Central memory CD4-positive, alpha-beta T cell (primary cell): ENCODE measurements around the gene EXOC6B.
"Not testable (repeated sequence)": the region's sequence is repeated elsewhere in the genome, so short reads cannot be mapped to it uniquely, and the experiment has no call there.

ENCODE experiments used
- DNase-seq: peaks from one replicate; pipeline ENCODE4 v3.0.0; 2022

EXOC6B gene

GRCh38 chr2:72583836-72584235 is 242.0 kb downstream of the EXOC6B start:
- not testable (repeated sequence) for DNase-seq

GRCh38 chr2:72583376-72583775 is 242.5 kb downstream of the EXOC6B start:
- no peak for DNase-seq

- DNase-seq, result no peak
Measured at GRCh38 chr2:72581560-72582181, 244.2 kb downstream of the EXOC6B start.

DNA sequence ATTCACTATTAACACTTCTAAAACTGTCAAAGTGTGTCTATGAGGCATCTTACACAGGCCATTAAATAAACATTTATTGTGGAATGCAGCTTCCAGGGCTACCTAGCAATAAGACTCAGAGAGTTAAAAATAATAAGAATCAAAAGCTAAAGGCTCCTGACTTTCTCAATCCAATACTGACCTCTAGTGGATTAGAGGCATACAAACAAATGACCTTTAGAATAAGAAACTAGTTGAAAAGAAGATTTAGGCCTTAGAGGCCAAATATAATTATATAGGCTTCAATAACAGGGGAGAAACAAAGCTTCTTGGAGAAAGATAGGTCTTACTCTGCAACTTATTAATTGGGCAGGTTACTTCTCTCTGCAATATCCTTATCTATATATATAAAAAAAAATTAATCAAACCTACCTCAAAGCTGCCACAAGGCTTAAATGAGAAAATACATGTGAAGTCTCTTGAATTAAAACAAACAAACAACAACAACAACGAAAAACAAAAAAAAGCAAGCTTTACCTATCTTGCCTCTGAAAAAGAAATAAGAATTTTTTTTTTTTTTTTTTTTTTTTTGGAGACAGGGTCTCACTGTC is 246.1 kb downstream of the EXOC6B start:
- DNase-seq, result peak; percentile 5

DNA sequence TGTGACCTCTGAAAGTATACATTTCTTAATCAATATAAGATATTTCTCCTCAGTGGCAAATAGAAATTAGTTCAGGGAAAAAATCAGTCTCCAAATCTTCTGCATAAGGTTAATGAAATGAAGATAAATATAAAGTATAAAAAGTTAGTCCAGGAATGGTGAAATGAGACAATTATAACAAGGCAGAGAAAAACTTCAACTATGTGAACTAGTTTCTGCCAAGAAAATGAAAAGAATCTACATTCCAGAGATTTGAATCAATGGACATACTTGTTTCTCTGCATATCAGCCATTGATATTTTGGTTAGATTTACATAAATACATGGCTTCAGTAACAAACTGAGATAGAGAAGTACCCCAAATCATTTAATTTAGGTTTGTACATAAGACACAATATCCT is 249.0 kb downstream of the EXOC6B start:
- DNase-seq, result no peak

- no peak for DNase-seq
Measured at GRCh38 chr2:72576459-72576858, 249.4 kb downstream of the EXOC6B start.

GRCh38 chr2:72574886-72575285 is 250.9 kb downstream of the EXOC6B start:
- DNase-seq, result no peak

DNA sequence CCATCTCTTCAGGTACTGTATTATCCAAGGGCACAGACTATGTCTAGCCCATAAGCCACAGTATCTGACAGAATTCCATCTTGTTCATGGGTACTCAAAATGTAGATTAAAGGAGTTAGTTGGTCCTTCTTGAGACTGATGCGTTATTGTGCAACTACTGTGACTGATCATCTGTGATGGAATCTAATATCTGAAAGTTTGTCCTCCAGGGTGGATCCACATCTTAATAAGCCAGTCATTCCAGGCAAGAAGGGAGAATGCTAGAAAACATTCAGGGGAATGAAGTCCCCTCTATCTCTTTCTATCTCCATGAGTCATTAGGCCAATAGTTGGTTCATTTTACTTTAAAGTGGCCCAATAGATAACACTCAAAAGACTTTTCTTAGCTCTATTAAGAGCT is 252.6 kb downstream of the EXOC6B start:
- DNase-seq, result no peak

DNA sequence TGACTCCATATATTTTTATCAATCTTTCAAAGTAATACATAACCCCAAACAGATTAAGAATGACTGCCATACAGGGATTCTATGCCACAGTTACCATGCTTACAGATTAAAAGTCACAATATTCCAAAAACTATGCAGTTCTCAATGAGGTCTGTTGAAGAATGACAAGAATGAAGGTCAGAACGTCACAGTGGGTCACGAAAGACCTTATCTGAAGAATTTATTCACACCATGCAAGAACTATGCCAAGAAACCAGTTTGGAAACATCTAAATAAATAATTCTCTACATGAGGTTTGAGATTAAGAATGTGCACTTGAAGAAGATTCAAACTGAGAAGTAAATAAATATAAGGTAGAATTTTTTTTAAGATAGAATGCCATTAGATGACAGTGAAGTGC is 253.3 kb downstream of the EXOC6B start:
- no peak for DNase-seq

GRCh38 chr2:72570413-72570812 is 255.4 kb downstream of the EXOC6B start:
- no peak for DNase-seq

- DNase-seq, result no peak
Measured at GRCh38 chr2:72562451-72563153, 263.2 kb downstream of the EXOC6B start.

- DNase-seq, result no peak
Measured at GRCh38 chr2:72561621-72562318, 264.1 kb downstream of the EXOC6B start.

- no peak for DNase-seq
Measured at GRCh38 chr2:72555943-72556342, 269.9 kb downstream of the EXOC6B start.

GRCh38 chr2:72555363-72555762 is 270.5 kb downstream of the EXOC6B start:
- DNase-seq, result not testable (repeated sequence)

- DNase-seq, result not testable (repeated sequence)
Measured at GRCh38 chr2:72554910-72555309, 270.9 kb downstream of the EXOC6B start.

- DNase-seq, result no peak
Measured at GRCh38 chr2:72554381-72554780, 271.5 kb downstream of the EXOC6B start.

- no peak for DNase-seq
Measured at GRCh38 chr2:72548081-72548764, 277.6 kb downstream of the EXOC6B start.

DNA sequence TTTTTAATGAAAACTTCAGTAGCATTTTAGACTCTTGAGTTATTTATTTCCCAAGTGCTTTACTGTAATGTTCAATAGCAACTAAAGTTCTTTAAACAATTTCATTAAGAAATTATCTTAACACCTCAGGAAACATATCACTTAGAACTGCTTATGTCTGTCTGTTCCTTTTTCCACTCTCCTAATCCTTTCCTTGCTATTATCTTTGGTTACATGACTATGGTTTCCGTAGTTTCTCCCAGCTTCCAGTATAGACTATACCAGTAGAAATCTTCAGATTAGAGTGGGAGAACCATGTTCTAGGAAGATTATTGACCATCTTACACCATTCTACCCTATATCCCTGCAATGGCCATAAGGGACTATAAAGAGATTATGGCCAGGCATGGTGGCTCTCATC is 280.0 kb downstream of the EXOC6B start:
- no peak for DNase-seq

- no peak for DNase-seq
Measured at GRCh38 chr2:72544554-72544953, 281.3 kb downstream of the EXOC6B start.

DNA sequence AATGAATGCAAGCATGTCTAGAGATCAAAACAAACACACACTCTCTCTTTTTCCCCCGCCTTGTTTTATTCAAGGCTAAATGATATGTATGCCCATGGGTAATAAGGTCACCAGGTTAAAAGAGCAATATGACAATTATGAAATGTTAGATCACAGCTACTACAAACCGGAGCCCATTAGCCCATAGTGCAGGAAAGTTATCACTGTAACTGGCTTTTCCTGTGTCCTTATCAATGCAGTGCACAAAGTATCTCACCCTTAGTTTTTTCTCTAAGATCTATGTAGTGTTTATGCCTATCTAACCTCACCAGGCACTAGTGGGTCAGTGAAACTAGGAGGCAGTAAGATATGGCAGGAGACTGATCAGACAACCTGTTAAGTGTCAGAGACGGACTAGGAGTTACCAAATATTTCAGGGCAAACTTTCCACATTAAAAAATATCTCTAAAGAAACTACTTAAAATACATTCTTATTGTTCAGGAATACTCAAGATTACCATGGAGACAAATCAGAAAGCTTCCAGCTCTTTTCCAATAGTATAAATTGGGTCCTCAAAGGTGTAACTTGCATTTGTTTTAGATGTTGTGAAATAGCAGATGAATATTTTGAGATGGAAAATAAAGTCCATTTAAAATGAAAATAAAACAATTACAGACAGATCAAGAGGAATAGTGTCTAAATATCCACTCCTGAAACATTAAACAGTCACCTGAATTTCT is 282.2 kb downstream of the EXOC6B start:
- DNase-seq, result no peak

DNA sequence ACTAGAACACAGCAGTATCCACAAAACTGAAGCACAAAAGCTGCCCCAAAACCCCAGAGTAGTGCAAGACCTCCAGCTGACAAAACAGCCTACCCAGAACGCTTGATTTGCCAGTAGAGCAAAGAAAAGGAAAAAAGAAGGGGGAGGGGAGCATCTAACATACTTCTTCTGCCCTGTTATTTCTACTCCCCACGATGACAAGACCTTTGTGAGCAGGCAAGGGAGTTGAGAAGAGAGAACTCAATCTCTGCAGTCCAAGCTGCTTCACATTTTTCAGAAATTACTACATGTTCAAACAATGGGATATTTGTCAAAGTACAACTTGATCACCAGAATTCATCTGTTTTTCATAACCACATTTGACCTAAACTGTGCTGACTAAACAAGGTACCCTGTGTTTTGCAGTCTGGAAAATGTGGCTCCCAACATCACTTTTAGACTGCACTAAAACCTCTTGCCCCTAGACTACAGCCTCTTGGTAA is 286.7 kb downstream of the EXOC6B start:
- DNase-seq, result no peak

- no peak for DNase-seq
Measured at GRCh38 chr2:72538486-72538885, 287.3 kb downstream of the EXOC6B start.
